NCI-H82 treated with DMSO at 0.1 percent for 48 hours (cell line): ENCODE data around the gene ELAVL1.
"Not testable (repeated sequence)": the region's sequence is repeated elsewhere in the genome, so short reads cannot be mapped to it uniquely, and the experiment has no call there.

Experiments used
- DNase-seq: peaks from one replicate; lab custom pipeline; 2025; ENCODE audit not compliant: unreplicated experiment; lab: John Stamatoyannopoulos, UW

Gene ELAVL1

GRCh38 chr19:8005534-8006256, at the start of gene ELAVL1:
Gene ELAVL1 (minus strand): TSS chr19:8005641. CDS start chr19:7991815, 13,826 bp downstream.
- DNase-seq = peak; percentile 7

- no peak for DNase-seq
Observed at GRCh38 chr19:8054169-8054568, 48.7 kb upstream of the ELAVL1 start.

GRCh38 chr19:8052464-8052859, 47.0 kb upstream of the ELAVL1 start, which contains the start of gene CCL25:
Gene CCL25 (plus strand): TSS chr19:8052760. CDS start chr19:8053050, 290 bp downstream.
- no peak for DNase-seq

- DNase-seq = peak; percentile 94
Observed at GRCh38 chr19:8050274-8051096, 45.0 kb upstream of the ELAVL1 start.

- no peak for DNase-seq
Observed at GRCh38 chr19:8046569-8047165, 41.2 kb upstream of the ELAVL1 start.

- no peak for DNase-seq
Observed at GRCh38 chr19:8045872-8046568, 40.6 kb upstream of the ELAVL1 start.

GRCh38 chr19:8044018-8044417, 38.6 kb upstream of the ELAVL1 start:
- DNase-seq = no peak

- no peak for DNase-seq
Observed at GRCh38 chr19:8042900-8043299, 37.5 kb upstream of the ELAVL1 start.

GRCh38 chr19:8041531-8041931, 36.1 kb upstream of the ELAVL1 start:
- DNase-seq = no peak

GRCh38 chr19:8039231-8039630, 33.8 kb upstream of the ELAVL1 start:
- DNase-seq = no peak

- no peak for DNase-seq
Observed at GRCh38 chr19:8038815-8039214, 33.4 kb upstream of the ELAVL1 start.

GRCh38 chr19:8036434-8037099, 31.1 kb upstream of the ELAVL1 start:
- DNase-seq = peak; percentile 48

- DNase-seq = no peak
Observed at GRCh38 chr19:8034178-8034525, 28.7 kb upstream of the ELAVL1 start.

GRCh38 chr19:8033287-8034177, 28.1 kb upstream of the ELAVL1 start:
- DNase-seq = not testable (repeated sequence)

- no peak for DNase-seq
Observed at GRCh38 chr19:8030960-8031359, 25.5 kb upstream of the ELAVL1 start.

GRCh38 chr19:8028951-8029491, 23.6 kb upstream of the ELAVL1 start:
- DNase-seq = peak; percentile 18

- no peak for DNase-seq
Observed at GRCh38 chr19:8025316-8025715, 19.9 kb upstream of the ELAVL1 start.

GRCh38 chr19:8024256-8024655, 18.8 kb upstream of the ELAVL1 start:
- not testable (repeated sequence) for DNase-seq

- DNase-seq = no peak
Observed at GRCh38 chr19:8023371-8023770, 17.9 kb upstream of the ELAVL1 start.
